Embryonic facial prominence (tissue), 1 donor: ENCODE measurements around the gene RAB4A.
"Not testable (repeated sequence)": the region's sequence is repeated elsewhere in the genome, so short reads cannot be mapped to it uniquely, and the experiment has no call there.

Experiments
- DNase-seq: peaks from one replicate; pipeline ENCODE4 v3.0.0-alpha.2; 2016; ENCODE audit errors: extremely low spot score

The RAB4A gene

GRCh38 chr1:229298420-229298819 is 27.5 kb downstream of the RAB4A start:
- no peak for DNase-seq

- no peak for DNase-seq
Measured at GRCh38 chr1:229298887-229299503, 28.1 kb downstream of the RAB4A start.

- DNase-seq = no peak
Measured at GRCh38 chr1:229300099-229300757, 29.3 kb downstream of the RAB4A start.

- no peak for DNase-seq
Measured at GRCh38 chr1:229302740-229303139, 31.8 kb downstream of the RAB4A start.

GRCh38 chr1:229303855-229304254 is 32.9 kb downstream of the RAB4A start:
- no peak for DNase-seq

- DNase-seq = no peak
Measured at GRCh38 chr1:229305392-229305791, 34.5 kb downstream of the RAB4A start.

- DNase-seq = no peak
Measured at GRCh38 chr1:229309074-229309473, 38.2 kb downstream of the RAB4A start.

- DNase-seq = no peak
Measured at GRCh38 chr1:229309684-229310083, 38.8 kb downstream of the RAB4A start.

GRCh38 chr1:229310833-229311232 is 39.9 kb downstream of the RAB4A start:
- no peak for DNase-seq

GRCh38 chr1:229316166-229316565 is 45.3 kb downstream of the RAB4A start:
- DNase-seq = no peak

GRCh38 chr1:229318056-229318455 is 47.1 kb downstream of the RAB4A start:
- no peak for DNase-seq

GRCh38 chr1:229319487-229319886 is 48.6 kb downstream of the RAB4A start:
- no peak for DNase-seq

GRCh38 chr1:229323201-229323600 is 52.3 kb downstream of the RAB4A start:
- no peak for DNase-seq

GRCh38 chr1:229323885-229324553 is 53.1 kb downstream of the RAB4A start:
- DNase-seq = no peak

GRCh38 chr1:229325401-229325800 is 54.5 kb downstream of the RAB4A start:
- no peak for DNase-seq

GRCh38 chr1:229325853-229326487 is 55.1 kb downstream of the RAB4A start:
- DNase-seq = no peak

GRCh38 chr1:229326601-229327000 is 55.7 kb downstream of the RAB4A start:
- no peak for DNase-seq

- DNase-seq = not testable (repeated sequence)
Measured at GRCh38 chr1:229327765-229328164, 56.9 kb downstream of the RAB4A start.

GRCh38 chr1:229328598-229329362 is 57.9 kb downstream of the RAB4A start:
- DNase-seq = no peak

GRCh38 chr1:229334269-229334668 is 63.4 kb downstream of the RAB4A start:
- no peak for DNase-seq

GRCh38 chr1:229334716-229335115 is 63.8 kb downstream of the RAB4A start:
- DNase-seq = no peak

- DNase-seq = no peak
Measured at GRCh38 chr1:229336345-229336744, 65.4 kb downstream of the RAB4A start.
